ENCODE data around the gene KRTAP5-1. TPM values are rescaled to one million over a fixed set of nuclear protein-coding genes. Genes with fewer than 3 reads are reported as not detected.
A peak's percentile ranks its signal among the peaks of the same experiment; 100 is the strongest.
"Not testable (repeated sequence)": the region's sequence is repeated elsewhere in the genome, so short reads cannot be mapped to it uniquely, and the experiment has no call there.

KRTAP5-1 gene
- total and polyA plus RNA-seq, 7 donors: not detected

DNA sequence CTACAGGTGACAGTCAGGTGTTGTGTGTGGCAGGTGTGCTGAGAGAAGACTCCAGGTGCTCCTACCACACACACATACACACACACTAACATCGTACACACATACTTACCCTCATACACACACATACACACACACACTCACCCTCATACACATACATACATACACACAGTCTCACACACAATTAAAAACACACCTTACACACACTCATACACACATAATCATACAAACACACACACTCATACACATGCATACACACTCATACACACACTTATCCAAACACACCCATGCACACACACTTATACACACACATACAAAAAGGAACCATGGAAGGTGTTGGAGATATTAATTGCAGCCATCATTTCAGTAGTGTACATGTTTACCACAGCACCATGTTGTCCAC lies 18.5 kb upstream of the KRTAP5-1 start:
- Histone ChIP-seq H3K4me3 (no peak overlapping the region), H3K4me1 (no peaks in the 10 kb centered on the region), H3K9me3 (no peaks in the 10 kb centered on the region), H3K27me3 (peaks cover 0 to 42% (median 8%) of the 10 kb centered on the region in 3 donors), H3K27ac (no peak overlapping the region), H3K36me3 (no peaks in the 10 kb centered on the region)
- intact Hi-C loops (cut with DNase I): no loop called here
- TF ChIP-seq POLR2AphosphoS5 (IDR thresholded peaks at IDR 0.05) (no peak), EP300 (IDR thresholded peaks at IDR 0.05) (no peak), POLR2A (IDR thresholded peaks at IDR 0.05) (no peak)
- TF ChIP-seq, protein P1, sequence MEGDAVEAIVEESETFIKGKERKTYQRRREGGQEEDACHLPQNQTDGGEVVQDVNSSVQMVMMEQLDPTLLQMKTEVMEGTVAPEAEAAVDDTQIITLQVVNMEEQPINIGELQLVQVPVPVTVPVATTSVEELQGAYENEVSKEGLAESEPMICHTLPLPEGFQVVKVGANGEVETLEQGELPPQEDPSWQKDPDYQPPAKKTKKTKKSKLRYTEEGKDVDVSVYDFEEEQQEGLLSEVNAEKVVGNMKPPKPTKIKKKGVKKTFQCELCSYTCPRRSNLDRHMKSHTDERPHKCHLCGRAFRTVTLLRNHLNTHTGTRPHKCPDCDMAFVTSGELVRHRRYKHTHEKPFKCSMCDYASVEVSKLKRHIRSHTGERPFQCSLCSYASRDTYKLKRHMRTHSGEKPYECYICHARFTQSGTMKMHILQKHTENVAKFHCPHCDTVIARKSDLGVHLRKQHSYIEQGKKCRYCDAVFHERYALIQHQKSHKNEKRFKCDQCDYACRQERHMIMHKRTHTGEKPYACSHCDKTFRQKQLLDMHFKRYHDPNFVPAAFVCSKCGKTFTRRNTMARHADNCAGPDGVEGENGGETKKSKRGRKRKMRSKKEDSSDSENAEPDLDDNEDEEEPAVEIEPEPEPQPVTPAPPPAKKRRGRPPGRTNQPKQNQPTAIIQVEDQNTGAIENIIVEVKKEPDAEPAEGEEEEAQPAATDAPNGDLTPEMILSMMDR (IDR thresholded peaks at IDR 0.05): no peak
- DNase-seq: no peak
- 64 to 79% methylated on average over 1 of the region's 1 CpG for whole genome bisulfite sequencing, 2 donors

DNA sequence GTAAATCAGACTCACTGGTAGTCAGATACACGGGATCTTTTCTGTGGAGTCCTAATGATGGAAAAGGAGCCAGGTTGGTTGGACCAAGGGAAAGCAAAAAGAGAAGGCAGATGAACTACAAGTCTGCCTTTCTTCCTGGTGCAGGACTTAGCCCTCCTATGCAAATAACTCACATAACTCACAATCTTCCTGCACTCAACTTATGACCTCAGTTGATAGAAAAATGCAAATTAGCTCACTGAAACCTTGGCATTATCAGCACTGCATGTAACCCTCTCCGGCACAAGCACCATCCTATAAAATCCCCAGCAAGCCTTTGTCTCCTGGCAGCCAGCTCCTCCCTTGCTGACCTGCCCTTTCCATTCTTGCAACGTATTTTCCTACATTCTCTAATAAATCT lies 16.6 kb upstream of the KRTAP5-1 start:
- 13 to 56% methylated on average over 3 of the region's 3 CpGs for WGBS, 2 donors
- H3K27me3 ChIP-seq: peaks cover 0 to 38% (median 8%) of the 10 kb centered on the region in 3 donors
- intact Hi-C loops (cut with DNase I); H3K4me3 ChIP-seq; H3K4me1 ChIP-seq; H3K27ac ChIP-seq; H3K9me3 ChIP-seq; DNase-seq; H3K36me3 ChIP-seq: not testable (repeated sequence)

DNA sequence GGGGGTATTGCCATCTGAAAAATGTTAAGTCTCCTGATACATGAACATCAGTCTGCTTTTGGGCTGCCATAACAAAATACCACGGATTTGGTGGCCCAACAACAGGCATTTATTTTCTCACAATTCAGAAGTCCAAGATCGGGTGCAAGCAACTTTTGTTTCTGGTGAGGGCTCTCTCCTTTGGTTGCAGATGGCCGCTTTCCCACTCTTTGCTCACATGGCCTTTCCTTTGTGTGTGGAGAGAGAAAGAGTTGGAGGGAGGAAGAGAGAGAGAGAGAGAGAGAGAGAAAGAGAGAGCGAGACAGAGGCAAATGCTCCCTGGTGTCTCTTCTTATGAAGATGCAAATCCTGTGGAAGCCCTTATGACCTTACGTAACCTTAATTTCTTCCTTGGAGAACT lies 15.5 kb upstream of the KRTAP5-1 start:
- Histone ChIP-seq H3K36me3 (no peaks in the 10 kb centered on the region), H3K27me3 (peaks cover 0 to 39% (median 8%) of the 10 kb centered on the region in 3 donors), H3K4me3 (no peak overlapping the region), H3K4me1 (no peaks in the 10 kb centered on the region), H3K27ac (no peak overlapping the region), H3K9me3 (no peaks in the 10 kb centered on the region)
- intact Hi-C loops (cut with DNase I): no loop called here
- no peak for DNase-seq
- 82 to 93% methylated on average over 5 of the region's 5 CpGs for WGBS, 2 donors
- TF ChIP-seq POLR2A (IDR thresholded peaks at IDR 0.05) (no peak), EP300 (IDR thresholded peaks at IDR 0.05) (no peak), POLR2AphosphoS5 (IDR thresholded peaks at IDR 0.05) (no peak)
- TF ChIP-seq, protein P1 (IDR thresholded peaks at IDR 0.05): no peak

DNA sequence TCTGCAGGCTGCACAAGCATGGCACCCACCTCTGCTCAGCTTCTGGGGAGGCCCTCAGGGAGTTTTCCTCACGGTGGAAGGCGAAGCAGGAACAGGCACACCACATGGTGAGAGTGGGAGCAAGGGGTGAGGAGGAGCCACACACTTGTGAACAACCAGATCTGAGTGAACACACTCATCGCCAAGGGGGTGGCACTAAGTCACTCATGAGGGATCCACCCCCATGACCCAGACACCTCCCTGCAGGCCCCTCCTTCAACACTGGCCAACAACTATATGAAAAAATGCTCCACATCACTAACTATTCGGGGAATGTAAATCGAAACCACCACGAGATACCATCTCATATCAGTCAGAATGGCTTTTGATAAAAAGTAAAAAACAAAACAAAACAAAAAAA lies 13.7 kb upstream of the KRTAP5-1 start:
- no peak for DNase-seq
- WGBS, 2 donors: 68 to 75% methylated on average over 6 of the region's 6 CpGs

DNA sequence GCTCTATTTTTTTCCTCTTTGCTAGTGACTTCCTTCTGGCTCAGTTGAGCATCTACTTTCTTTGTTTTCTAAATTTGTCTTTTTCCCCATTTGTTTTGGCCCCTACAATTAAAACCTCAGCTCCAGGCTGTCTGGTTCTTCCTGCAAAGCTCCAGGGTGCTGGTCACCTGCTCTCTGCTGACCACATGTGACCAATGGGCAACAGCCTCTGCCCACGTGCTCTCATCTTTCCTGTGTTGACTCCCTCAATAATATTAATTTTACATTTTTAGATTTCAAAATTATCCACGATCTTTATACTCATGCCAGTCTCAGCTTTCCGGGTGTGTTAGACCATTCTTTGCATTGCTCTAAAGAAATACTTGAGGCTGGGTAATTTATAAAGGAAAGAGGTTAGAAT lies 13.3 kb upstream of the KRTAP5-1 start:
- WGBS, 2 donors: 84% methylated on average over 3 of the region's 3 CpGs
- DNase-seq; H3K9me3 ChIP-seq; H3K27ac ChIP-seq; H3K36me3 ChIP-seq; H3K4me1 ChIP-seq; intact Hi-C loops (cut with DNase I); H3K4me3 ChIP-seq: not testable (repeated sequence)
- peaks cover 0 to 36% (median 0%) of the 10 kb centered on the region in 3 donors for H3K27me3 ChIP-seq

More for the DNA sequence above, 13.7 kb upstream of the KRTAP5-1 start:
- Histone ChIP-seq H3K4me3 (no peak overlapping the region), H3K9me3 (no peaks in the 10 kb centered on the region), H3K27ac (no peak overlapping the region), H3K27me3 (peaks cover 0 to 36% (median 0%) of the 10 kb centered on the region in 3 donors), H3K36me3 (no peaks in the 10 kb centered on the region), H3K4me1 (no peaks in the 10 kb centered on the region)
- intact Hi-C loops (cut with DNase I): no loop called here
- TF ChIP-seq, protein P1 (IDR thresholded peaks at IDR 0.05): no peak
- no peak for TF ChIP-seq POLR2A (IDR thresholded peaks at IDR 0.05)
- no peak for TF ChIP-seq POLR2AphosphoS5 (IDR thresholded peaks at IDR 0.05)
- no peak for TF ChIP-seq EP300 (IDR thresholded peaks at IDR 0.05)

DNA sequence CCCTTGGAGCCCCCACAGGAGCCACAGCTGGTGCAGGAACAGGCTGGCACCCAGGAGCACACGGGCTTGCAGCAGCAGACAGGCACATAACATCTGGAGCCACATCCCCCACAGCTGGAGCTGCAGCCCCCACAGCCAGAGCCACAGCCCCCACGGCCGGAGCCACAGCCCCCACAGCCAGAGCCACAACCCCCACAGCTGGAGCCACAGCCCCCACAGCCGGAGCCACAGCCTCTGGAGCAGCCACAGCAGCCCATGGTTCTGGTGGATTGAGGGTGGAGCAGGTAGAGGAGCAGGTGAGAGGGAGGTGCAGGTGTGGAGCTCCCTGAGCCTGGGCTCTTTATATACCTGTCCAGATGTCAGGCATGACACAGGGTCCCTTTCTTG lies 12.9 kb upstream of the KRTAP5-1 start, which contains the start of gene KRTAP5-2:
Gene KRTAP5-2 (minus strand): TSS at position 301 of the 387 bp plus-strand sequence. CDS start 44 bp downstream, at position 257.
- H3K9me3 ChIP-seq: no peaks in the 10 kb centered on the region
- peak; percentile 27 for DNase-seq
- TF ChIP-seq POLR2A (IDR thresholded peaks at IDR 0.05): no peak
- TF ChIP-seq EP300 (IDR thresholded peaks at IDR 0.05): no peak
- TF ChIP-seq, protein P1 (IDR thresholded peaks at IDR 0.05): no peak
- no peak for TF ChIP-seq POLR2AphosphoS5 (IDR thresholded peaks at IDR 0.05)
- H3K27ac ChIP-seq: no peak within 1 kb of the TSS
- WGBS, 2 donors: 56 to 69% methylated on average over 4 of the region's 4 CpGs
- H3K4me1 ChIP-seq: no peaks in the 10 kb centered on the region
- peaks cover 0 to 36% (median 0%) of the 10 kb centered on the region in 3 donors for H3K27me3 ChIP-seq
- intact Hi-C loops (cut with DNase I): no loop called here
- H3K4me3 ChIP-seq: no peak within 1 kb of the TSS
- H3K36me3 ChIP-seq: no peaks in the 10 kb centered on the region

Data from sigmoid colon (tissue), 7 donors.